HG02642 (cell line): ENCODE data around the gene GDAP2.
A peak's percentile ranks its signal among the peaks of the same experiment; 100 is the strongest.

Experiments used
- ATAC-seq: cut with Tn5 transposase; IDR thresholded peaks from one replicate; pipeline ENCODE4 v1.9.1; 2021; ENCODE audit warnings: mild to moderate bottlenecking; ENCODE audit not compliant: unreplicated experiment, poor library complexity

Gene GDAP2

GRCh38 chr1:117904485-117904884 is 24.9 kb downstream of the GDAP2 start:
- ATAC-seq, result no peak

- no peak for ATAC-seq
These were observed 26.5 kb downstream of the GDAP2 start for GRCh38 chr1:117902944-117903343.

GRCh38 chr1:117899801-117900200 is 29.6 kb downstream of the GDAP2 start:
- ATAC-seq, result no peak

DNA sequence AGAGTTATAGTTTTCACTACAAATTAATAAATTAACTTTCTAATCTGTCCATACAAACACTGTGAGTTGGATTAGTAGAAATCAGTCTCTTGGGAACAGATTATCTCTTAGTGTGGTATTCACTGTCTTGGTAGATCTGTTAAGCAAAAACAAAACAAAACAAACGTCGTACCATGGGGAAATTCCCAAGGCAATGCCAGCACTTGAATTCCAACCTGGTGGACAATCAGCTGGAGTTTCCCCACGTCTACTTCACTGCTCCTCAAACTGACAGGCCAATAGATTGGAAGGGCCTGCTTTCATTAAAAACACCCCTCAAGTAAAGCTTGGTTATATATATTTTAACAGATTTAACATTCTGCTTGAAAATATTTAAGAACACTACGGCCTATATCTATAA is 31.9 kb downstream of the GDAP2 start:
- no peak for ATAC-seq

DNA sequence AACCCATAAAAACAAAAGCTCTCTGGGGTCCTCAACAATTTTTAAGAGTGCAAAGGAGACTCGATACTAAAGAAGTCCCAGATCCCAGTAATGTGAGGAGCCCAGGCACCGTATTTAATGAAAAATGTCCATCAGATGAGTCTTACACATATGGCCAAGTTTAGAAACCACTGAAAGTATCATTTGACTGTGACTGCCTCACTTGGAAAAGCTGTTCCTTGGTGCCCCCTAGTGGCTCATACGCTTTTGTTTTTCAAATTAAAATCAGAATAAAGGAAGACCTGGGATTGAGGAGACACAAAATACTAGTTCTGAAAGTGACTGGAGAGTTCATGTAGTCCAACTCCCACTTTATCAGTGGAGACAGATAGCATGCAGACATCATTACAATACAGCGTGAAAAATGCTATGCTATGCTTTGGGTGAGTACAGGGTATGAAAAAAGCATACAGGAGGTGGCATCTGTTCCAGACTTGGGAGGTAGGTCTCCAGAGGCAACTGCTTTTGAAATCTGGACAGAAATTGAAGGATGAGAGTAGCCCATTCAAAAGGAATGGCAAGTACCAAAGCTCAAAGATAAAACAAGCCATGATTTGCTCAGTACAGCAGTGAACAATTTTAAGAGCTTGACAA is 33.8 kb downstream of the GDAP2 start:
- ATAC-seq, result peak; percentile 88

DNA sequence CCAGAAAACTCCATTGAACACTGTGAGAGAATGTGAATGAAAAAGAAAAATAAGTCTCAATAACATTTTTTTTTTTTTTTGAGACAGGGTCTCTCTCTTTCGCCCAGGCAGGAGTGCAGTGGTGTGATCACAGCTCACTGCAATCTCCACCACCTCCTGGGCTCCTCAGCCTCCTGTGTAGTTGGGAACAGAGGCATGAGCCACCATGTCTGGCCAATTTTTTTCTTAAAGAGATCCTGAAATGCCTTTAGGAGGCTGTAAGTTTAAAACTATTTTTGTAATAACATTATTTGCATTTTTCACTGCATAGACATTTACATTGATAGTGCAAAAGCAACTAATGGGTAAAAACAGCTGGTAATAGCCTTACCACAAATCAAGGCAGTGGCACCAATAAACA is 35.3 kb downstream of the GDAP2 start:
- no peak for ATAC-seq

- no peak for ATAC-seq
These were observed 36.9 kb downstream of the GDAP2 start for GRCh38 chr1:117892512-117892911.

DNA sequence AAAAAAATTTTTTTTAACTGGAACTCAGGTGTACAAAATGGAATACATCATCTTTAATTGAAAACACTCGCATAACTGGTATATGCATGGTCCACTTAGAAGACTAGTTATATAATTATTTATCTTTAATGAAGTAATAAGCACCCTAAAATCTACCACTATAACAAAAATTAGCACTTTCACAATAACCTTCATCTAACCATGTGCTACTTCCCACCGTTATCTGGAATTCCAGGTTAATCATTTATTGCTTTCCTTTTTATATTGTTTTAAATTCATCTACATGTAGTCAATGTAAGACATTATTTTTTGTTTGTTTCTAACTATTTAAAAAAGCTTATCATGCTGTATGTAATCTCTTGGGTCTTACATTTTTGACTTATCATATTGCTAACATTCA is 39.0 kb downstream of the GDAP2 start:
- ATAC-seq, result no peak

- ATAC-seq, result no peak
These were observed 43.2 kb downstream of the GDAP2 start for GRCh38 chr1:117886101-117886795.

DNA sequence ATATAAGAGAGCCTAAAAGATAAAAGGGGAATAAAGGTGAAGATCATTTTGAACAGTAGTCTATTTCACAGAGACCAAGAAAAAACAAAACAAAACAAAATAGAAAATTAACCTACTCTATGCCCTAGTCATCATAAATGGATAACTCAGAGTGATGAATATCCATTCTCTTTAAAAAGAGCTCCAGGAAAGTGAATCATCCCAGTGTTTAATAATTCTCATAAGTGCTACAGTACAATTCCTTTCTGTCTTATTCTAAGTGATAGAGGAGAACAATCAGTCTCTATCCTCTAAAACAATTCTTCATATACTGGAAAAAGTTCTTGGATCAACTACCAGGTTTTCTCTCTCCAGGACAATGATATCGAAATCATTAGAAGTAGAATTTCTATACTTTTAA is 45.8 kb downstream of the GDAP2 start:
- ATAC-seq, result no peak

GRCh38 chr1:117879284-117879683 is 50.1 kb downstream of the GDAP2 start:
- no peak for ATAC-seq

DNA sequence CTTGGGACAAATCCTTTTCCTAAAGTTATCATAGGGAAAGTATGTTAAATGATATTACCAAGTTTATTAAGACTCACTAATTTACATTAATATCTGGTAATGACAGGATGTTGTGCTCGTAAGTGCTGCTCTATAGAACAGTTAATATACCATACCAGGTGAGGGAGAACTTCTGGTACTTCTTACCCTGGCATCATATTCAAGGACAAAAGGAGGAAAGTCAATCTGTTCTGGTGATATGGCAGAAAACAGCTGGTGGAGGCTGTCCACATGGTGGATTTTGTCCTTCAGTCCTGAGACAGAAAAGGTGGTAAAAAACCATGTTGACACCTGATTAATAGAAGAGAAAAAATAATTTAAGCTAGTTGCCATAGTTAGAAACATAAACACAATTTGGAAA is 51.6 kb downstream of the GDAP2 start:
- no peak for ATAC-seq

GRCh38 chr1:117871013-117871412 is 58.4 kb downstream of the GDAP2 start:
- no peak for ATAC-seq

DNA sequence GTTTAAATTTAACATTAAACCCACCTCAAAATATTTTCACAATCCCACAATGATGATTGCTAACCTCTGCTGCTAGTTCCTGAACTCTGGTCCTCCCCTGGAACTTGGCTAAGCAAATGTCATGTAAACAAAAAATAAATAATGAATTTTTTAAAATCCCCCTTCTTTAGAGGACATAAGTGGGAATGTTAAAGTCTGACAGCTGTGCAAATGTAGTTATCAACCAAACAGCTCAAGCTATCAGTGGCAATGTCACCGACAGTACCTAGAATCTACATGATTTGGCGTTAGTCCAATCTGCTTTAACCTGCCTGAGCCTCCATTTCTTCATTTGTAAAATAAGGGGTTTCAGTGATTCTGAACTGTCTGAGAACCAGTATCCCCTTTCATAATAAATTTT is 67.7 kb downstream of the GDAP2 start:
- ATAC-seq, result no peak

- no peak for ATAC-seq
These were observed 68.4 kb downstream of the GDAP2 start for GRCh38 chr1:117860896-117861610.

- no peak for ATAC-seq
These were observed 69.5 kb downstream of the GDAP2 start for GRCh38 chr1:117859901-117860300.

GRCh38 chr1:117857418-117857817 is 72.0 kb downstream of the GDAP2 start:
- no peak for ATAC-seq

DNA sequence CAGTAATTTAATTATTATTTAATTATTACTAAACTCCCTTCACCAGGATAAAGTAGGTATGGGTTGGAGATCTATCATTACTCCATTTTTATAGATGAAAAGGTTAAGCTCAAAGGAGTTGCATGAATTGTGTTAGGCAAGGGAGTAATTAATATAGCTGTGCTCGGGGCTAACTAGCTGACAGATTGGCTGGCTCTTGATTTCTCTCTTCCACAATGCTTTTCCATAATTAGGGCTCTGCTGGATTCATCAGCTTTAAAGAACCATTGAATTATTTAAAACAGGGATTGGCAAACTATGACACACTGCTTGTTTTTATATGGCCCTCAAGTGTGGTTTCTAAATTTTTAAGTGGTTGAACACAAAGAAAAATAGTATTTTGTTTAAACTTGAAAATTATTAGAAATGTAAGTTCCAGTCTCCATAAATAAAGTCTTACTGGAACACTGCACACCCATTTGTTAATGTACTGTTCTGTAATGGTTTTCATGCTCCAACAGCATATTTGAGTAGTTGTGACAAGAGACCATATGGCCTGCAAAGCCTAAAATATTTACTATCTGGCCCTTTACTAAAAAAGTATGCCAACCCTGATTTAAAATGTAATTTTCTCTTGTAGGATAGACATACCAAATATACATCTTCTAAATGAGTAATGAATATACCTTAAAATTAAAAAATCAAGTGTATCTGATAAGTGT is 76.4 kb downstream of the GDAP2 start:
- ATAC-seq, result no peak

- ATAC-seq, result no peak
These were observed 77.7 kb downstream of the GDAP2 start for GRCh38 chr1:117851687-117852086.

DNA sequence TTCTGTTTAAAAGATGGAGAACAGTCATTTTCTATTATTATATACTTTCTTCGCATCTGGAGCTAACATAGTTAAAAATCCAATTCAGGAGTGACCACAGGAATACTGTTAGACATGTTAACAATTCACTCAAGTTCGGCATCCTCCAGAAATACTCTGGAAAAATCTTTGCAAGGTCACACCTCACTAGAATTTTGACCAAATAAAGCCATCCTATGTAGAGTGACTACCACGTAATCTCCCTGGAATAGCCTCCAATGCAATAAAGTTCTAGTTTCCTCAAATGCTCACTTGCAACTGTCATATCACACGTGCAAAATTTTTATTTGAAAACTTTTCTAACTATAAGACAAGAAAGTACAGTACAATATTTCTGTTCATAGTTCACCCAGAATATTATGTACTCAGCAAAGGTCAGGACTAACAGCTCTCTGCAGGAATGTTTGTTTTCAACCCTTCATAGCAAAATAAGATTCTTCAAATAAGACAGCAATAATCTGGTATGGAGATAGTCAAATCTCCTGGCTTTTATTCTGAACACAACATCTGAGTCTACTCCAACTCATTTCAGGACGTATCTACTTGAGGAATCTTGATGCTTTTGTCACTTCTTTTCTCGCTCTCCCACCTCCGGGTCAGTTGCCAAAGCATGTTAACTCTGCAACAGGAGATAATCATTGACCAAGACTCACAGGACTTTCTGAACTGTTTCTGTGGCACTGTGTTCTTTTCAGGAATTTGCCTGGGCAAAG is 82.6 kb downstream of the GDAP2 start:
- ATAC-seq, result no peak
